NCI-H69 (cell line): ENCODE results near the gene MED29.
A peak's percentile ranks its signal among the peaks of the same experiment; 100 is the strongest.
"Not testable (repeated sequence)": the region's sequence is repeated elsewhere in the genome, so short reads cannot be mapped to it uniquely, and the experiment has no call there.

Source experiments
- DNase-seq: peaks from one replicate; lab custom pipeline; 2025; lab: John Stamatoyannopoulos, UW

Gene MED29

DNA sequence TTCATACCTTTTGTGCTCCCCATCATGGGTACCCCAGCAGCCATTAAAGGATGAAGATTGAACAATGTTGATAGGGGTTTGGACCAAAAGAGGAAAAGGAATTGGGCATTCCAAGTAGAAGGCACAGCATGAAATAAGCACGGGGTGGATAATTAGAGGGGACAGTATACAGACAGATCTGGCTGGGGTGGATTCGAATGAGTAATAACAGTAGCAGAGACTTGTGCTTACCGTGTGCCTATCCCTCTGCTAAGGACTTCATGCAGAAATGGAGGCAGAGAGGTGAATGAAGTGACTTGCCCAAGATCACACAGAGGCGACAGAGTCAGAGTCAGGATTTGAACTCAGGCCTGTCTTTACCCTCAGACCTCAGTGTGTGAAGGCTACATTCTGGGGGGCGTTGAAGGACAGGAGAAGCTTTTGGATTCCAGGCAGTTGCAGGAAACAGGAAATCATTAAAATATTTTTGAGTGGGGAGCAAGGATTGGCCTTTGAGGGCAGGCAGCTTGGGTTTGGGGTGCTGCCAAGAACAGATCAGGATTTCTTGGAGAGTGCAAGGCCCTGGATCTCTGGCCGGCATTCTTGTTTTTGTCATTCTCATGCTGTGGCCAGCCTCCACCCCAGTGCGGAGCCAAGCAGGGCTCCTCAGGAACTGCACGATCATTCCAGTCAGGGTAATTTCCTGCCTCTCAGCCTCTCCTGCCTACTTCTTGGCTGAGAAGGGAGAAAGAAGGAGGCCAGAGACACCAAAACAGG lies 19.0 kb upstream of the MED29 start:
- no peak for DNase-seq

- DNase-seq, result no peak
Observed at GRCh38 chr19:39372941-39373340, 18.2 kb upstream of the MED29 start.

DNA sequence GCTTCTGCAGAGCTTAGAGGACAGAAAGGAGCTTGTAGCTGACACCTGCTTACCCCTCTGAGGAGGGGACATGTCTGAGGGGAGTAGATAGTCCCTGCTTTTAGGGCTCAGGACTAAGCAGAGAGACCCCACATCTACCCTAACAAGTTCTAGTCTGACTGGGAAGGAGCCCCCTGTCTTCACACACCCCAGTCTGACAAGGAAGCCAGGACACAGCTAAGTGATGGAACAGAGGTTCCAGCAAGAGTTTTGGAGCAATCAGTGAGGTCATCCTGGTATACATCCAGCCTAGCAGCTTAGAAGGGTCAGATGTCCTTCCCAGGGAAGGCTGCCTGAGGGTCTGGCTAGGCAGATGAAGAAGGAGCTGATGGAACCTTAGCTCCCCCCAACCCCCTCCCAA lies 15.2 kb upstream of the MED29 start:
- DNase-seq, result no peak

GRCh38 chr19:39377373-39378362 lies 13.5 kb upstream of the MED29 start:
- no peak for DNase-seq

- DNase-seq, result not testable (repeated sequence)
Observed at GRCh38 chr19:39379366-39379765, 11.8 kb upstream of the MED29 start.

- DNase-seq, result no peak
Observed at GRCh38 chr19:39379865-39380396, 11.2 kb upstream of the MED29 start.

DNA sequence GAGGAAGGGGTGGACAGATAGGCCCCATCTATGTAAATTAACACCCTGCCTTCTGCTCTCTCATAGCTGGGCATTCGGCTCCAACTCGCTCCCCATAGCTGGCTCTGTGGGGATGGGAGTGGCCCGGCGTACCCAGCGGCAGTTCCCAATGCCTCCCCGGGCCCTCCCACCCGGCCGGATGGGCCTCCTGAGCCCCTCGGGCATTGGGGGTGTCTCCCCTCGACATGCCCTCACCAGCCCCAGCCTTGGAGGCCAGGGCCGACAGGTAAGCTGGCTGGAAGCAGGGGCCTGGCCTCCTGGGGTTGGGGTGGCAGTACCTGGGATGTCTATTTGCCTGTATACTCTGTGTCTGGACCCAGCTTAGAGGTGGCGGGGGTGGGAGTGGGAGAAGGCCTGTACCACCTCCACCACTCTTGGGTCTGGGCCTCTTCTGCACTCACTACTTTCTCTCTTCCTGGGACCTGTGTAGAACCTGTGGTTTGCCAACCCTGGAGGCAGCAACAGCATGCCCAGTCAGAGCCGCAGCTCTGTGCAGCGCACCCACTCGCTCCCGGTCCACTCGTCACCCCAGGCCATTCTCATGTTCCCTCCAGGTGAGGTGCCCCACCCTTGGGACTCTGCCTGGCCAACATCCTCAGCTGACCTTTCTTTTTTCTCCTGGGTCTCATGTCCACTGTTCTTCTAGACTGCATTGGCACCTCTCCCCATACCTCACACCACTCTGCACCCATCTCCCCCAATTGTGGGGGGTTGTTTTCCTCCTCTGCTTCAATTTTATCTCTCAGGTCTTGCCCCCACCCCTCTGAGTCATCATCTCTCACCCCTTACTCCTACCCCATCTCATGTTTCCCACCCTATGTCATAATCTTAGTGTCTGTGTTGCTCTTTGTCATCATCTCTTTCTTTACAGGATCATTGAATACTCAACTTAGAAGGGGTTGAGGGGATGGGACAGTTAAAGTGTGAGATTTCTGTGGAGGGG lies 10.4 kb upstream of the MED29 start:
- DNase-seq, result no peak

GRCh38 chr19:39381910-39382611 lies 9.1 kb upstream of the MED29 start:
- DNase-seq, result no peak

DNA sequence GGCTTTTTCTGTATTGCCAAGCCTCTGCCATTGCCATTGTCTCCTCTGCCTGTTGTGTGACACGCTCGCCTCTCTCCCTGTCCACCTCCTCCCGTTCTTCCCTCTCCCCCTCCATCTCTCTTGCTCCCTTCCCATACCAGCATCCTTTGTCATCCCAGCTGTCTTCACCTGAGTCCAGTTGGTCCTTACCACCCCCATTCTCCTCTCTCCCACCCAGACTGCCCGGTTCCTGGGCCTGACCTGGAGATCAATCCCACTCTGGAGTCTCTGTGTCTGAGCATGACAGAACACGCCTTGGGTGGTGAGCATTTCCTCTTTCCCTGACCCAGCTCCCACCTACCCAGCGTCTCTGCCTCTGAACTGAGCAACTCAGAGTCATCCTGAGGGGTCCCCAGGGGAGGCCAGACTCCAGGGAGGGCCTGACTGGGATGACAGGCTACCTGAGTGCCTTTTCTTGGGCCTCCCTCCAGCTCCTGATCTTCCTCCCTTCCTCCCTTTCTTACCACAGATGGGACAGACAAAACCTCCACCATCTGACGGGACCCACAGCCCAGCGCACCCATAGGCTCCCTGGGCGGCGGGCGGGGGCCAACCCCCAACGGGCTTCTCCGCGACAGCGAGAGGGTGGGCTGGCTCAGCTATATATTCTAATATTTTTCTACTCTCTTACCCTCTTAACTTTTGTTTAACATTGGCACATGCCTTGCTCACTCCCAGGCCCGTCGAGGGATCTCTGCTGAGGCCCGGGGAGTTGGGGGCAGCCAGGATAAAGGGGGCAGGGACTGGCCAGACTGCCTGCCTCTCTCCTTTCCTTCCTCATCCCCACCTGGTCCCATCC lies 8.0 kb upstream of the MED29 start:
- no peak for DNase-seq

GRCh38 chr19:39384839-39385568 lies 6.2 kb upstream of the MED29 start:
- no peak for DNase-seq

- DNase-seq, result no peak
Observed at GRCh38 chr19:39385629-39386411, 5.4 kb upstream of the MED29 start.

DNA sequence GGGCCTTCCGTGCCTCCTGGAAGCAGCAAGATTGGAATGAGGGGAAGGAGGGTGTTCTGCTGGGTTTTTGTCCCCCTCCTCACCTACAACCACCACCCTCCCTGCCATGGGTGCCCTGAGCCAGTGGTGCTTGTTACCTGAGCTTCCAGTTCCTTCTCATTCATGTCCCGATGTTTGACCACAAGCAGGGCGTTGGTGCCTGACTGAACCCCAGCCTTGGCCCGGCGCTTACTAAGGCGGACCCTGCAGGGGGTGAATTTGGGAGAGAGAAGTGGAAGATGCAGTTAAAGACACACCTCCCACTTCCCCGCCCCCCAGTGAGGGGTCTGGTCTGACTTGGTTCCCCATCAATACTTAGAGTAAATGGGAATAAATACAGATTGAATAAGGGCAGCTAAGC lies 4.6 kb upstream of the MED29 start:
- no peak for DNase-seq

- no peak for DNase-seq
Observed at GRCh38 chr19:39388657-39389056, 2.5 kb upstream of the MED29 start.

- DNase-seq, result peak; percentile 27
Observed at GRCh38 chr19:39389631-39390414, 1.4 kb upstream of the MED29 start.

- no peak for DNase-seq
Observed at GRCh38 chr19:39390451-39390750, 777 bp upstream of the MED29 start.

DNA sequence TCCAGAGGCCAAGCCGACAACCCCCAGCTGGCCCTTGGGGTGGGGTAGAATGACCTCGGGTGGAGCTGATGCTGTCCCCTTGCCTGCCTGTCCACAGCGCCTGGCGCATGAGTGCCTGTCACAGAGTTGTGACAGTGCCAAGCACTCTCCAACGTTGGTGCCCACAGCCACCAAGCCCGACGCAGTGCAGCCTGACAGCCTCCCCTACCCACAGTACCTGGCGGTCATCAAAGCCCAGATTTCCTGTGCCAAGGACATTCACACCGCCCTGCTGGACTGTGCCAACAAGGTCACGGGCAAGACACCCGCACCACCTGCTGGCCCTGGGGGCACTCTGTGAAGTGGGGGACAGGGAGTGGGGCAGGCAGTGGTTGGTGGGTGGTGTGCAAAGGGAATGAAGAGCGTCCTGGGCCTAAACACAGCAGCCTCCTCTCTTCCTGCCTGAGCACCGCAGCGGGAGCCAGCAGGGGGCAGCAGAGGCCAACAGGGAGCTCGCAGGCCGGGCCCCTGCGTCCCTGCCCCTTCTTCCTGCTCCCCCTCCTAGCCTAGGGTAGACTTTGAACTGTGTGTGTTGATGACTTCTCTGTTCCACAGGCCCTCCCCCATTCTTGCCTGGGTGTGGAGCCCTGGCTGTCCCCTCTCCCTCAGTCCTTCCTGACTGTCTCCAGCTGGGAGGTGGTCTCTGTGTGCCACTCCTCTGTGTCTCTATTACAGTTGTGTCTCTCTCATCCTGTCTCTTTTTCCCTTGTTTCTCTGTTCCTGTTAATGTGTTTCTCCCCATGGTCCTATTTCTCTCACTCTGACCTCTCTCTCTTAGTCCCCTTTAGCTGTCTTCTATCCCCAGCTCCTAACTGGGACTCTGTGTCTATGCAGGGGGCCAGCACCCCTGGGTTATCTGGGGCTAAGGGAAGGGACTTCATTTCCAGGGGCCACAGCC lies 6.5 kb downstream of the MED29 start:
- DNase-seq, result peak; percentile 81
